Stomach (tissue), 4 donors: Measurements from ENCODE around the gene L1CAM.

Experiments
- POLR2A ChIP-seq, 4 donors: fragments of 450-650 bp; IDR thresholded peaks; one replicate each; pipeline ENCODE4 v1.6.1; 2016; ENCODE audit warnings: antibody characterized with exemption in 4 of 4, control low read depth in 2 of 4, mild to moderate bottlenecking in 1 of 4, moderate library complexity in 1 of 4
- POLR2AphosphoS5 ChIP-seq, 3 donors: sonication (generic); formaldehyde crosslinking; IDR thresholded peaks; one replicate each; pipeline ENCODE4 v1.6.1; 2016; ENCODE audit warnings: antibody characterized with exemption in 3 of 3
- TF ChIP-seq, protein P1 (sequence below), 7 experiments: fragments of 450-650 bp in 4 of 7; fragments of 200-600 bp in 3 of 7; sonication (generic) in 3 of 7; IDR thresholded peaks; one replicate each; pipeline ENCODE4 v1.5.1; 2016 to 2019; ENCODE audit warnings: antibody characterized with exemption in 7 of 7, control low read depth in 2 of 7, mild to moderate bottlenecking in 1 of 7

- TF ChIP-seq, protein P1, sequence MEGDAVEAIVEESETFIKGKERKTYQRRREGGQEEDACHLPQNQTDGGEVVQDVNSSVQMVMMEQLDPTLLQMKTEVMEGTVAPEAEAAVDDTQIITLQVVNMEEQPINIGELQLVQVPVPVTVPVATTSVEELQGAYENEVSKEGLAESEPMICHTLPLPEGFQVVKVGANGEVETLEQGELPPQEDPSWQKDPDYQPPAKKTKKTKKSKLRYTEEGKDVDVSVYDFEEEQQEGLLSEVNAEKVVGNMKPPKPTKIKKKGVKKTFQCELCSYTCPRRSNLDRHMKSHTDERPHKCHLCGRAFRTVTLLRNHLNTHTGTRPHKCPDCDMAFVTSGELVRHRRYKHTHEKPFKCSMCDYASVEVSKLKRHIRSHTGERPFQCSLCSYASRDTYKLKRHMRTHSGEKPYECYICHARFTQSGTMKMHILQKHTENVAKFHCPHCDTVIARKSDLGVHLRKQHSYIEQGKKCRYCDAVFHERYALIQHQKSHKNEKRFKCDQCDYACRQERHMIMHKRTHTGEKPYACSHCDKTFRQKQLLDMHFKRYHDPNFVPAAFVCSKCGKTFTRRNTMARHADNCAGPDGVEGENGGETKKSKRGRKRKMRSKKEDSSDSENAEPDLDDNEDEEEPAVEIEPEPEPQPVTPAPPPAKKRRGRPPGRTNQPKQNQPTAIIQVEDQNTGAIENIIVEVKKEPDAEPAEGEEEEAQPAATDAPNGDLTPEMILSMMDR (IDR thresholded peaks at IDR 0.05): no peak
- TF ChIP-seq POLR2A (IDR thresholded peaks at IDR 0.05) (no peak), POLR2AphosphoS5 (IDR thresholded peaks at IDR 0.05) (no peak)
Observed at GRCh38 chrX:153909980-153910360, 24.0 kb upstream of the L1CAM start.
